ENCODE measurements around the gene AP4E1. TPM values are rescaled to one million over a fixed set of nuclear protein-coding genes. Genes with fewer than 3 reads are reported as not detected.
"Not testable (repeated sequence)": the region's sequence is repeated elsewhere in the genome, so short reads cannot be mapped to it uniquely, and the experiment has no call there.

AP4E1 gene
- total RNA-seq, 2 experiments from 2014 or later = 16.5 to 18.8 TPM

GRCh38 chr15:51024735-51025453 is 116.4 kb downstream of the AP4E1 start:
- Mint-ChIP-seq H3K9me3 (peaks cover 2% of the 10 kb centered on the region), H3K27ac (no peak overlapping the region), H3K36me3 (peaks cover 2% of the 10 kb centered on the region), H3K27me3 (no peaks in the 10 kb centered on the region), H3K4me1 (no peaks in the 10 kb centered on the region), H3K4me3 (no peak overlapping the region)
- DNase-seq = no peak
- ATAC-seq (ENCODE audit: low read depth) = no peak
- POLR2A ChIA-PET = no interaction called here

- no peak for ATAC-seq (ENCODE audit: low read depth)
- no peaks in the 10 kb centered on the region for H3K27me3 Mint-ChIP-seq
- POLR2A ChIA-PET = no interaction called here
Measured at GRCh38 chr15:51025454-51025846, 117.0 kb downstream of the AP4E1 start.

GRCh38 chr15:51030649-51031316 is 122.3 kb downstream of the AP4E1 start:
- ATAC-seq (ENCODE audit: low read depth) (no peak), DNase-seq (no peak)
- peaks cover 1% of the 10 kb centered on the region for H3K36me3 Mint-ChIP-seq
- peaks cover 2% of the 10 kb centered on the region for H3K9me3 Mint-ChIP-seq
- no peak overlapping the region for H3K27ac Mint-ChIP-seq
- H3K4me3 Mint-ChIP-seq = no peak overlapping the region
- POLR2A ChIA-PET = no interaction called here
- H3K27me3 Mint-ChIP-seq = no peaks in the 10 kb centered on the region
- no peaks in the 10 kb centered on the region for H3K4me1 Mint-ChIP-seq

More at GRCh38 chr15:51025454-51025846, 117.0 kb downstream of the AP4E1 start:
- Mint-ChIP-seq H3K4me1 (no peaks in the 10 kb centered on the region), H3K36me3 (no peaks in the 10 kb centered on the region), H3K9me3 (peaks cover 2% of the 10 kb centered on the region), H3K4me3 (no peak overlapping the region), H3K27ac (no peak overlapping the region)
- no peak for DNase-seq

GRCh38 chr15:51037474-51037873 is 129.0 kb downstream of the AP4E1 start:
- H3K36me3 Mint-ChIP-seq; DNase-seq; ATAC-seq (ENCODE audit: low read depth); H3K4me1 Mint-ChIP-seq; H3K4me3 Mint-ChIP-seq; POLR2A ChIA-PET; H3K27ac Mint-ChIP-seq; H3K9me3 Mint-ChIP-seq; H3K27me3 Mint-ChIP-seq: not testable (repeated sequence)

GRCh38 chr15:51038162-51038973 is 129.9 kb downstream of the AP4E1 start:
- H3K9me3 Mint-ChIP-seq = peaks cover 5% of the 10 kb centered on the region
- POLR2A ChIA-PET = no interaction called here
- no peak overlapping the region for H3K27ac Mint-ChIP-seq
- DNase-seq (no peak), ATAC-seq (ENCODE audit: low read depth) (no peak)
- H3K4me1 Mint-ChIP-seq = no peaks in the 10 kb centered on the region
- H3K27me3 Mint-ChIP-seq = peaks cover 3% of the 10 kb centered on the region
- H3K4me3 Mint-ChIP-seq = no peak overlapping the region
- no peaks in the 10 kb centered on the region for H3K36me3 Mint-ChIP-seq

GRCh38 chr15:51038974-51039319 is 130.5 kb downstream of the AP4E1 start:
- POLR2A ChIA-PET = no interaction called here
- H3K4me3 Mint-ChIP-seq = no peak overlapping the region
- H3K36me3 Mint-ChIP-seq = no peaks in the 10 kb centered on the region
- no peak overlapping the region for H3K27ac Mint-ChIP-seq
- DNase-seq (no peak), ATAC-seq (ENCODE audit: low read depth) (no peak)
- H3K4me1 Mint-ChIP-seq = no peaks in the 10 kb centered on the region
- peaks cover 5% of the 10 kb centered on the region for H3K9me3 Mint-ChIP-seq
- H3K27me3 Mint-ChIP-seq = peaks cover 3% of the 10 kb centered on the region

- POLR2A ChIA-PET = no interaction called here
- H3K27me3 Mint-ChIP-seq = peaks cover 5% of the 10 kb centered on the region
Measured at GRCh38 chr15:51044037-51044727, 135.7 kb downstream of the AP4E1 start.

GRCh38 chr15:51046016-51046415 is 137.5 kb downstream of the AP4E1 start:
- Mint-ChIP-seq H3K4me3 (no peak overlapping the region), H3K9me3 (peaks cover 2% of the 10 kb centered on the region), H3K36me3 (no peaks in the 10 kb centered on the region), H3K4me1 (peaks cover 1% of the 10 kb centered on the region), H3K27ac (no peak overlapping the region), H3K27me3 (peaks cover 6% of the 10 kb centered on the region)
- DNase-seq (no peak), ATAC-seq (ENCODE audit: low read depth) (no peak)
- POLR2A ChIA-PET = no interaction called here

More at GRCh38 chr15:51044037-51044727, 135.7 kb downstream of the AP4E1 start:
- DNase-seq (no peak), ATAC-seq (ENCODE audit: low read depth) (no peak)
- Mint-ChIP-seq H3K4me1 (peaks cover 1% of the 10 kb centered on the region), H3K36me3 (no peaks in the 10 kb centered on the region), H3K9me3 (peaks cover 2% of the 10 kb centered on the region), H3K4me3 (no peak overlapping the region), H3K27ac (no peak overlapping the region)

- Mint-ChIP-seq H3K4me3 (no peak overlapping the region), H3K27me3 (peaks cover 6% of the 10 kb centered on the region), H3K36me3 (no peaks in the 10 kb centered on the region), H3K4me1 (peaks cover 1% of the 10 kb centered on the region), H3K27ac (no peak overlapping the region), H3K9me3 (peaks cover 2% of the 10 kb centered on the region)
- no peak for ATAC-seq (ENCODE audit: low read depth)
- no peak for DNase-seq
- POLR2A ChIA-PET = no interaction called here
Measured at GRCh38 chr15:51046799-51047449, 138.4 kb downstream of the AP4E1 start.

- peaks cover 2% of the 10 kb centered on the region for H3K9me3 Mint-ChIP-seq
- H3K27me3 Mint-ChIP-seq = peaks cover 6% of the 10 kb centered on the region
- no peak overlapping the region for H3K27ac Mint-ChIP-seq
- H3K36me3 Mint-ChIP-seq = no peaks in the 10 kb centered on the region
- DNase-seq = no peak
- no peak overlapping the region for H3K4me3 Mint-ChIP-seq
- H3K4me1 Mint-ChIP-seq = peaks cover 1% of the 10 kb centered on the region
- no peak for ATAC-seq (ENCODE audit: low read depth)
- POLR2A ChIA-PET = interaction anchor here (0.6 kb wide), 1 partner anchor 21 kb away, joined by 3 read pairs; no protein-coding TSS in a partner anchor
Measured at GRCh38 chr15:51048308-51048707, 139.8 kb downstream of the AP4E1 start.

GRCh38 chr15:51049081-51049480 is 140.6 kb downstream of the AP4E1 start:
- H3K36me3 Mint-ChIP-seq = no peaks in the 10 kb centered on the region
- no peak overlapping the region for H3K27ac Mint-ChIP-seq
- POLR2A ChIA-PET = no interaction called here
- no peak overlapping the region for H3K4me3 Mint-ChIP-seq
- peaks cover 8% of the 10 kb centered on the region for H3K27me3 Mint-ChIP-seq
- peaks cover 2% of the 10 kb centered on the region for H3K9me3 Mint-ChIP-seq
- no peak for DNase-seq
- no peak for ATAC-seq (ENCODE audit: low read depth)
- peaks cover 1% of the 10 kb centered on the region for H3K4me1 Mint-ChIP-seq

- no peaks in the 10 kb centered on the region for H3K9me3 Mint-ChIP-seq
- H3K27ac Mint-ChIP-seq = no peak overlapping the region
- H3K36me3 Mint-ChIP-seq = no peaks in the 10 kb centered on the region
- H3K27me3 Mint-ChIP-seq = peaks cover 15% of the 10 kb centered on the region
- POLR2A ChIA-PET = no interaction called here
- H3K4me3 Mint-ChIP-seq = no peak overlapping the region
- DNase-seq = no peak
- peaks cover 3% of the 10 kb centered on the region for H3K4me1 Mint-ChIP-seq
- ATAC-seq (ENCODE audit: low read depth) = no peak
Measured at GRCh38 chr15:51051776-51052175, 143.3 kb downstream of the AP4E1 start.

GRCh38 chr15:51053571-51053970 is 145.1 kb downstream of the AP4E1 start:
- no peaks in the 10 kb centered on the region for H3K36me3 Mint-ChIP-seq
- POLR2A ChIA-PET = no interaction called here
- no peaks in the 10 kb centered on the region for H3K9me3 Mint-ChIP-seq
- ATAC-seq (ENCODE audit: low read depth) = no peak
- H3K27me3 Mint-ChIP-seq = peaks cover 16% of the 10 kb centered on the region
- no peak overlapping the region for H3K4me3 Mint-ChIP-seq
- H3K27ac Mint-ChIP-seq = no peak overlapping the region
- peaks cover 3% of the 10 kb centered on the region for H3K4me1 Mint-ChIP-seq
- no peak for DNase-seq
